HepG2 (cell line): ENCODE data around the gene DARS2. TPM values are rescaled to one million over a fixed set of nuclear protein-coding genes. Genes with fewer than 3 reads are reported as not detected.

Source experiments
- CENPX ChIP-seq: sonication (generic); formaldehyde crosslinking; IDR thresholded peaks from 2 replicates; pipeline ENCODE4 v1.9.0; 2021; ENCODE audit warnings: mild to moderate bottlenecking, missing genetic modification reagents, moderate library complexity
- DPF2 ChIP-seq: sonication (generic); formaldehyde crosslinking; IDR thresholded peaks from 2 replicates; pipeline ENCODE4 v1.4.0; 2020; ENCODE audit warnings: mild to moderate bottlenecking, low read depth, missing genetic modification reagents, borderline replicate concordance
- ELF3 ChIP-seq: IDR thresholded peaks from 2 replicates; pipeline ENCODE4 v1.6.1; 2016; ENCODE audit warnings: missing genetic modification reagents, missing compliant biosample characterization
- GATA4 ChIP-seq: sonication (generic); IDR thresholded peaks from 2 replicates; pipeline ENCODE4 v1.6.1; 2016; ENCODE audit warnings: antibody characterized with exemption, low read depth, borderline replicate concordance
- IRF2 ChIP-seq: IDR thresholded peaks from 2 replicates; pipeline ENCODE4 v1.6.1; 2018; ENCODE audit warnings: missing genetic modification reagents, missing compliant biosample characterization
- KAT7 ChIP-seq: IDR thresholded peaks from 2 replicates; pipeline ENCODE4 v1.6.1; 2018; ENCODE audit warnings: borderline replicate concordance, missing compliant biosample characterization
- KDM5A ChIP-seq: fragments of 200-600 bp; sonication (generic); IDR thresholded peaks from 2 replicates; pipeline ENCODE4 v1.7.0; 2018; ENCODE audit warnings: antibody characterized with exemption, mild to moderate bottlenecking, low read length, borderline replicate concordance
- KDM5B ChIP-seq: sonication (generic); formaldehyde crosslinking; IDR thresholded peaks from 2 replicates; pipeline ENCODE4 v1.4.0; 2020; ENCODE audit warnings: missing genetic modification reagents, mild to moderate bottlenecking, borderline replicate concordance
- KLF12 ChIP-seq: sonication (generic); formaldehyde crosslinking; IDR thresholded peaks from 2 replicates; pipeline ENCODE4 v1.4.0; 2020; ENCODE audit warnings: missing genetic modification reagents, borderline replicate concordance
- KMT2A ChIP-seq: sonication (generic); formaldehyde crosslinking; IDR thresholded peaks from 2 replicates; pipeline ENCODE4 v1.4.0; 2020; ENCODE audit warnings: missing genetic modification reagents
- MAFK ChIP-seq, 2 experiments: IDR thresholded peaks in 1 of 2; conservative IDR thresholded peaks in 1 of 2; 2 replicates each; pipeline ENCODE4 v1.6.1; 2011; ENCODE audit warnings: improper control_type of control experiment in 2 of 2, low read length in 2 of 2
- POLR2AphosphoS5 ChIP-seq: IDR thresholded peaks from 2 replicates; pipeline ENCODE4 v1.6.1; 2012; ENCODE audit warnings: low read depth, low read length
- POLR2G ChIP-seq: fragments of 200-400 bp; formaldehyde crosslinking; IDR thresholded peaks from 2 replicates; pipeline ENCODE4 v1.6.1; 2018; ENCODE audit warnings: mild to moderate bottlenecking, low read depth, low read length, moderate library complexity
- REL ChIP-seq: sonication (generic); formaldehyde crosslinking; conservative IDR thresholded peaks from 2 replicates; pipeline ENCODE4 v1.8.0; 2022; ENCODE audit warnings: mild to moderate bottlenecking, missing genetic modification reagents, moderate library complexity
- REPIN1 ChIP-seq: sonication (generic); formaldehyde crosslinking; IDR thresholded peaks from 2 replicates; pipeline ENCODE4 v1.8.0; 2022; ENCODE audit warnings: missing genetic modification reagents, low read depth, mild to moderate bottlenecking, borderline replicate concordance
- RXRA ChIP-seq: sonication (generic); formaldehyde crosslinking; IDR thresholded peaks from 2 replicates; pipeline ENCODE4 v1.5.1; 2020; ENCODE audit warnings: missing genetic modification reagents
- SRSF9 ChIP-seq: fragments of 200-400 bp; formaldehyde crosslinking; IDR thresholded peaks from 2 replicates; pipeline ENCODE4 v1.6.1; 2018; ENCODE audit warnings: borderline replicate concordance, mild to moderate bottlenecking, low read depth, low read length; ENCODE audit not compliant: insufficient read depth, poor library complexity, severe bottlenecking
- SRY ChIP-seq: sonication (generic); formaldehyde crosslinking; IDR thresholded peaks from 2 replicates; pipeline ENCODE4 v1.8.0; 2022; ENCODE audit warnings: mild to moderate bottlenecking, missing genetic modification reagents
- TFE3 ChIP-seq: IDR thresholded peaks from 2 replicates; pipeline ENCODE4 v1.6.1; 2016
- ZBTB38 ChIP-seq: sonication (generic); formaldehyde crosslinking; IDR thresholded peaks from 2 replicates; pipeline ENCODE4 v1.5.1; 2020; ENCODE audit warnings: mild to moderate bottlenecking, missing genetic modification reagents
- ZBTB42 ChIP-seq: sonication (generic); formaldehyde crosslinking; IDR thresholded peaks from 2 replicates; pipeline ENCODE4 v1.5.0; 2020; ENCODE audit warnings: mild to moderate bottlenecking, missing genetic modification reagents
- ZBTB7B ChIP-seq: sonication (generic); formaldehyde crosslinking; IDR thresholded peaks from 2 replicates; pipeline ENCODE4 v1.4.0; 2020; ENCODE audit warnings: missing genetic modification reagents
- ZNF18 ChIP-seq: sonication (generic); formaldehyde crosslinking; IDR thresholded peaks from 2 replicates; pipeline ENCODE4 v1.8.0; 2022; ENCODE audit warnings: mild to moderate bottlenecking, missing genetic modification reagents; ENCODE audit not compliant: insufficient replicate concordance
- ZNF720 ChIP-seq: sonication (generic); formaldehyde crosslinking; IDR thresholded peaks from 2 replicates; pipeline ENCODE4 v1.4.0; 2020; ENCODE audit warnings: missing genetic modification reagents
- polyA plus RNA-seq, 8 experiments: library from polyadenylated mRNA; depleted of rRNA in 3 of 8; stranded (reverse) in 7 of 8; unstranded in 1 of 8; fragments of >200 nt; fragmentation: Illumina TruSeq in 4 of 8; extraction: Trizol in 4 of 8; gene quantifications; 2 replicates each; pipeline versions ENCODE4 v1.2.1 to v1.2.3, GENCODE V29; 2011 to 2016; ENCODE audit warnings: low read depth in 4 of 8, missing spikeins in 1 of 8, mixed read lengths in 1 of 8; ENCODE audit not compliant: insufficient read depth in 1 of 8
- total RNA-seq, 5 experiments: library from RNA; depleted of rRNA; stranded (reverse); fragments of >200 nt; fragmentation: Illumina TruSeq; extraction: Trizol; gene quantifications; 2 replicates each; pipeline ENCODE4 v1.2.3, GENCODE V29; 2016; ENCODE audit warnings: low read depth in 1 of 5
- TF ChIP-seq, protein P1 (sequence below): sonication (generic); formaldehyde crosslinking; IDR thresholded peaks from 2 replicates; pipeline ENCODE4 v1.4.0; 2020; ENCODE audit warnings: mild to moderate bottlenecking, low read depth, missing genetic modification reagents
- TF ChIP-seq, protein P2 (sequence below): sonication (generic); formaldehyde crosslinking; IDR thresholded peaks from 2 replicates; pipeline ENCODE4 v1.5.1; 2020; ENCODE audit warnings: mild to moderate bottlenecking, moderate library complexity, missing genetic modification reagents

The DARS2 gene
- total and polyA plus RNA-seq, 2 of the 13 experiments (the other 11 are each of a cell fraction or from before 2014, with no cell fraction given): 17.6 to 27.7 TPM

- TF ChIP-seq TFE3 (CRISPR knock-in tag) (0 out of 2 replicates have a peak, but pooled peaks have one; percentile 3), RXRA (CRISPR knock-in tag) (peak; percentile 24; the same call in 1 of the 2 replicates), MAFK (conservative IDR thresholded peaks at IDR 0.05 in 1 of 2, IDR thresholded peaks at IDR 0.05 in 1 of 2; ENCODE audit: low read length in 2 of 2) (peak in 1 of 2 experiments; percentile 16; a peak in 1 of 4 replicates), CENPX (no peak), SRSF9 (no peak), REL (peak; percentile 63; the same call in 1 of the 2 replicates), ZNF18 (CRISPR knock-in tag) (peak; percentile 14), ZNF720 (CRISPR knock-in tag) (no peak), KAT7 (CRISPR knock-in tag) (0 out of 2 replicates have a peak, but pooled peaks have one; percentile 52), KMT2A (peak; percentile 78), KDM5B (0 out of 2 replicates have a peak, but pooled peaks have one; percentile 45), ZBTB42 (CRISPR knock-in tag) (no peak), KLF12 (CRISPR knock-in tag) (no peak), POLR2AphosphoS5 (no peak; the same call in 1 of the 2 replicates), ELF3 (CRISPR knock-in tag) (no peak), REPIN1 (no peak), ZBTB38 (CRISPR knock-in tag) (no peak), GATA4 (0 out of 2 replicates have a peak, but pooled peaks have one; percentile 9), IRF2 (no peak), DPF2 (CRISPR knock-in tag) (no peak), SRY (CRISPR knock-in tag) (no peak), ZBTB7B (CRISPR knock-in tag) (peak; percentile 26; the same call in 1 of the 2 replicates), KDM5A (peak; percentile 77), POLR2G (no peak)
- TF ChIP-seq, protein P1, sequence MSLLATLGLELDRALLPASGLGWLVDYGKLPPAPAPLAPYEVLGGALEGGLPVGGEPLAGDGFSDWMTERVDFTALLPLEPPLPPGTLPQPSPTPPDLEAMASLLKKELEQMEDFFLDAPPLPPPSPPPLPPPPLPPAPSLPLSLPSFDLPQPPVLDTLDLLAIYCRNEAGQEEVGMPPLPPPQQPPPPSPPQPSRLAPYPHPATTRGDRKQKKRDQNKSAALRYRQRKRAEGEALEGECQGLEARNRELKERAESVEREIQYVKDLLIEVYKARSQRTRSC (CRISPR knock-in tag): 0 out of 2 replicates have a peak, but pooled peaks have one; percentile 43
- TF ChIP-seq, protein P2, sequence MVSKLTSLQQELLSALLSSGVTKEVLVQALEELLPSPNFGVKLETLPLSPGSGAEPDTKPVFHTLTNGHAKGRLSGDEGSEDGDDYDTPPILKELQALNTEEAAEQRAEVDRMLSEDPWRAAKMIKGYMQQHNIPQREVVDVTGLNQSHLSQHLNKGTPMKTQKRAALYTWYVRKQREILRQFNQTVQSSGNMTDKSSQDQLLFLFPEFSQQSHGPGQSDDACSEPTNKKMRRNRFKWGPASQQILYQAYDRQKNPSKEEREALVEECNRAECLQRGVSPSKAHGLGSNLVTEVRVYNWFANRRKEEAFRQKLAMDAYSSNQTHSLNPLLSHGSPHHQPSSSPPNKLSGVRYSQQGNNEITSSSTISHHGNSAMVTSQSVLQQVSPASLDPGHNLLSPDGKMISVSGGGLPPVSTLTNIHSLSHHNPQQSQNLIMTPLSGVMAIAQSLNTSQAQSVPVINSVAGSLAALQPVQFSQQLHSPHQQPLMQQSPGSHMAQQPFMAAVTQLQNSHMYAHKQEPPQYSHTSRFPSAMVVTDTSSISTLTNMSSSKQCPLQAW (CRISPR knock-in tag): no peak
Observed at GRCh38 chr1:173823781-173824314, 625 bp upstream of the DARS2 start (continued).
